Measurements from ENCODE around the gene LYSMD3. TPM values are rescaled to one million over a fixed set of nuclear protein-coding genes. Genes with fewer than 3 reads are reported as not detected.
A peak's percentile ranks its signal among the peaks of the same experiment; 100 is the strongest.

The LYSMD3 gene
- total RNA-seq, 2 donors from 2014 or later: 20.5 to 23.8 TPM

DNA sequence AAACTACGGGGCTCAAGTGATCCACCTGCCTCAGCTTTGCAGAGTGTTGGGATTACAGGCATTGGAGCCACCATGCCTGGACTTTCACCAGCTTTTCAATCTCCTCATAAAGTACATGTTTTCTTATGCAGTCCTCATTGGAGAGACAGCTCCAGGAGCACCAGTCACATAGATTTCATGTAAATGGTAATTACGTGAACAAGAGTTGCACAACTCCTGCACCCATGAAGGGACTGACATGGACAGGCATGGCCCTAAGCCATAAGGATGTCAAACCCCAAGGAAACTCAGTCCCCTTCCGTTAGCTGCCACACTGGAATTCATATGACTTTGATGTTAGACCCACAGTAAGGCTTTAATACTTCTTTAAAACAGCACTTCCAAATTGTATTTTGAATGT lies 21.6 kb upstream of the LYSMD3 start:
- no peak for ATAC-seq
- no peak for DNase-seq
- intact Hi-C loops (cut with DNase I, micrococcal nuclease): no loop called here

DNA sequence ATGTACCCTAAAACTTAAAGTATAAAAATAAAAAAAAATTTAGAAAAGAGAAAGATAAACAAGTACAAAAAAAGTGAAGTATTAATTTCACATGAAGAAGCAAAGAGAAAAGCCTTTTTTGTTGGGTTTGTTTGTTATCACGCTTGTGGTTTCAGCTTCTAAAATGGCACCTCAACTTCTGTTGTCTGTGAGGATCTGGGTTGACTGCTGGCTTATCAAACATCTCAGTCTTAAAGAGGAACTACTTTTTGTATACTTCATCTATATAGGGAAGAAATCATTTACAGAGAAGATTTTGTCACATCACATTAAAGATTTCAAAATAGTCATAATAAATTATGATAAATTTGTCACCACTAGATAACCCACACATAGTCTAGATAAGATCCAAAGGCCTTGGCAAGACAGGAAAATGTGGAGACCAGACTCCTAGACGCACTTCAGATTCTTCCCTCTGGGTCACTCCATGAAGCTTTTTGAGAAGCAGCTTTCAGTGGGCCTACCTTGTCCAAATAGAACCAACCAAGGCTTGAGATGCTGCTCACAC lies 20.4 kb upstream of the LYSMD3 start:
- intact Hi-C loops (cut with DNase I, micrococcal nuclease): no loop called here
- DNase-seq: no peak
- ATAC-seq: no peak

DNA sequence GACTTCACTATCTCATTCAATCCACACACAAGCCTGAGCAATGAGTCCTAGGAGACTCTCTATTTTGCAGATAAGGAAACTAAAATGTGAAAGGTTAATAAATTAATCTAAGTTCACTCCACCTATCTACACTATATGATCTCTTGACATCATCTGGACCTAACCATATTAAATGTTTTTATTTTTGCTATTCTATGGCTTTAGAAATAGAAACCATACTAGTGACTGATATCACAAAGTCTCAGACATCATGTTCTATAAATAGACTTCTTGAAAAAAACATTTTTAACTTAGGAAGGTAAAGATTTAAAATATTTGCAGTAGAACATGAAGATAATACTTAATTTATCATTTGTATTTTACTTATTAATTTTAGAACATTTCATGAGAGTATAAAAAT lies 19.8 kb upstream of the LYSMD3 start:
- no peak for DNase-seq
- ATAC-seq: no peak
- intact Hi-C loops (cut with DNase I, micrococcal nuclease): no loop called here

DNA sequence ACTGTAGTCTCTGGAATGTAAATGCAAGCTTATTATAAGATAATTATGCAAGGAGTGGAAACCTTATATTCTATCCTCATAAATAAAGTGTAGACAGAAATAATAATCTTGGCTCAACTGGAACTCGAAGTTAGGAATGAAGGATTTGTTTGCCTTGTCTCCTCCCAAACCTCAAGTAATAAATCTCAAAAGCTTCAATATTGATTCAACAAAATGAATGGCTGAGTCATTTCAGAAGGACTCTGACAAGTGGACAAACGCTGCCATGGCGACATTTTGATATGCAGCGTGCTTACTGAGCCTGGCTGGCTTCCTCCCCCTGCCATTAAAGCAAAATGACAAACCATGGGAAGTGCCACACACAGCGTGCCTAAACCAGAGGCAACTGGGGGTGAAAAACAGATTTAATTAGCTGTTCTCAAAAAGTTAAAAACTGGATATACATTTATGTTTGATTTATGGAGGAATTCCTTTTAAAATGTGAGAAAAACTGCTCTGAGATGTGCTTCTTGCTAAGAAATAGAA lies 18.7 kb upstream of the LYSMD3 start:
- ATAC-seq: peak; percentile 99
- DNase-seq: peak; percentile 73 to 80
- intact Hi-C loops (cut with DNase I, micrococcal nuclease): no loop called here

DNA sequence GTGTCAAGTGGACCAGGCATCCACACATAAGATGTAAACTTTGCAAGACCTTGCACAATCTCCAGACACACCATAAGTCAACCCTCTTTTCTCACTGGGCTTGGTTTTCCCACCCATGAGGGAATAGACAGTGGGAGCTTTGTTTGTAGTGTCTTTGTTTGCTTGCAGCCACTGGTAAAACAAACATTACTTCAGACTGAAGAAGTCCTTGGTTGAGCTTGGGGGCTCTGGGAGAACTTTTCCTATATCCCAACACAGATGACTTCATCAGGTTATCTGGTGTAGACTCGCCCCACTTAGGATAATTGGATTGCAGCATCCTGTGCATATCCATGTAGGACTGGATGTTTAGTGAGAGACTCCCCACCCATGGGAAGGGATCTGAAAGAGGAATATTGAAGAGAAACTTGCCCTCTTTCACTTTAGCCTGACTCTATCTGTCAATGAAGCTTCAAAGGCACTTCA lies 17.7 kb upstream of the LYSMD3 start:
- no peak for DNase-seq
- intact Hi-C loops (cut with DNase I, micrococcal nuclease): no loop called here
- no peak for ATAC-seq

DNA sequence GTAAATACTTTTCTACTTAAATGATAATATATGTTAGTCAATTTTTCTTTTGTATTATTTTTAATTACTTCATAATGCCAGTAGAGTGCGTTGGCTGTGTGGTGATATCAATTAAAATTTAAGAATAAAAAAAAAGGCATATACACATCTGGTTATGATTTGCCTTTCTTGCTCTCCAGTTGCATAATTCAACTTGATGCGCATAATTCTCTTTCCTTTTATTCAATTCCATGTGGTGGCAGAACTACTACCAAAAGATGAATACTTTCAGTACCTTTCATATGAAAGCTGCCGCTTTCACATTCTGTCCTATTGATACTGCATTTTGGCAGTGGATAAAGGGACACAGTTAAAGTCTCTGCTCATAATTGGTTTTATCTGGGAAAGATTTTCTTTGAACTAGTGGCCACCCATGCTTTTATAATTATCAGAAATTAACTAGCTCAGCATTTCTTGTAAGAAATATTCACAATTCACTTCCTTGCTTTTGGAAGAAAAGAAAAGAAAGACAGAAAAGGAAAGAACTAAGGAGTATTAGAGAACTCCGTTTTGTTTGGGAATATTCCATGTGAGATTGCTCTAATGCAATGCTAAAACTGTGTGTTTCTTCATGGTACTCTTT lies 16.9 kb upstream of the LYSMD3 start:
- ATAC-seq (no peak), DNase-seq (no peak)
- intact Hi-C loops (cut with DNase I, micrococcal nuclease): no loop called here

DNA sequence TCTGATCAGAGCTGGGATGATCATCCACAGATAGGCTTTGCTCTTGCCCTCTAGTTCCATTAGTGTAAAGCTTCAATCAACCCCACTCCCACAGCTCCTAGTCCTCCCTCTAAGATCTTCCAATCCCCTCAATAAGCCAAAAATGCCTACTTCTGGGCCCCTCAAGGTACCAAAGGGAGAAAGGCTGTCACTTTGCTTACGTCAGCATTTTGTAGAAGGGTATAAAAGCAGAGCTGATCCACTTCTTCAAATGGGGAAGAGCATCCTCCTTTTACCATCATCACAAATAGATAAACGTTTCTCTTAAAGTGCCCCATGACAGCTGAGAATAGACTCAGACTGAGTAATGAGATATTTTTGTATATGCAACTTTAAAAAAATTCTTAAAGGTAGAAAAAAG lies 16.1 kb upstream of the LYSMD3 start:
- intact Hi-C loops (cut with DNase I, micrococcal nuclease): no loop called here
- no peak for ATAC-seq

DNA sequence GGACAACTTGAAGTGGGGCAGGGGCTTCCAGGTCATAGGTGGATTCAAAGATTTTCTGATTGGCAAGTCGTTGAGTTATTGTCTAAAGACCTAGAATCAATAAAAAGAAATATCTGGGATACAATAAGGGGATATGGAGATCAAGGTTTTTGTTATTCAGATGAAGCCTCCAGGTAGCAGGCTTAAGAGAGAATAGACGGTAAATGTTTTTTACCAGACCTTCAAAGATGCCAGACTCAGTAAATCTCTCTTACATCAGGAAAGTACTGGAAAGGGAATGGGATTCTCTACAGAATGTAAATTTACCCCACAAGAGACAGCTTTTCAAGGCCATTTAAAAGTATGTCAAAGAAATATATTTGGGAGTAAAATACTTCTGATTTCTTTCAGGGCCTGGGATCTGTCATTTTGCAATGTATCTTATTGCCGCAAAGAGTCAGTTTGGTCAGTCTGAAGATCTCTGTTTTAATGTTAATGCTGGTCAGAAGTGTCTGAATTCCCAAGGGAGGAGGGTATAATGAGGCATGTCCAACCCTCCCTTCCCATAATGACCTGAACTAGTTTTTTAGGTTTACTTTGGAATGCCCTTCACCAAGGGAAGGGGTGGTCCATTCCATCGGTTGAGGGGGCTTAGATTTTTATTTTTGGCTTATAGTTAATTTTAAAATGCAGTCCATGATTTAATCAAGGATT lies 13.6 kb upstream of the LYSMD3 start:
- DNase-seq: no peak
- intact Hi-C loops (cut with DNase I, micrococcal nuclease): no loop called here
- ATAC-seq: no peak

More for the DNA sequence above, 16.1 kb upstream of the LYSMD3 start:
- DNase-seq: no peak

DNA sequence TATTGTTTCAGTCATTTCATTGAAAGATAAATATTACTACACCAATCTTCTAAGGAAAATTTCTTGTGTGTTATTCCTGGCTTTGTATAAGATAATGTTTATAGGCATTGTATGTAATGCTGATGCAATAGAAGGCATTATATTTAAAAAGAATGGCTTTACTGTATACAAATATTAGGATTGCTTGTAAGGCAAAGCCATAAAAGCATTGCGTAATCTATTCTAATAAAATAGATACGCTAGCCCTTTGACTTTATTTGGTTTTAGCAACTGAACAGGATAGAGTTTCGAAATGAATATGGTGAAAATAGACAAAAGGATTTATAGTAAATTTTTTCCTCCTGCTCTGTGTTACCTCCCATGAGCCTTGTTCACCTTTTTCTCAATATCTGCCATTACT lies 5.5 kb upstream of the LYSMD3 start:
- intact Hi-C loops (cut with DNase I, micrococcal nuclease): loop anchor here in 1 of 2 donors (10.0 kb wide), 1 partner anchor 120 kb away; no protein-coding TSS in a partner anchor
- peak; percentile 41 for ATAC-seq
- no peak for DNase-seq

DNA sequence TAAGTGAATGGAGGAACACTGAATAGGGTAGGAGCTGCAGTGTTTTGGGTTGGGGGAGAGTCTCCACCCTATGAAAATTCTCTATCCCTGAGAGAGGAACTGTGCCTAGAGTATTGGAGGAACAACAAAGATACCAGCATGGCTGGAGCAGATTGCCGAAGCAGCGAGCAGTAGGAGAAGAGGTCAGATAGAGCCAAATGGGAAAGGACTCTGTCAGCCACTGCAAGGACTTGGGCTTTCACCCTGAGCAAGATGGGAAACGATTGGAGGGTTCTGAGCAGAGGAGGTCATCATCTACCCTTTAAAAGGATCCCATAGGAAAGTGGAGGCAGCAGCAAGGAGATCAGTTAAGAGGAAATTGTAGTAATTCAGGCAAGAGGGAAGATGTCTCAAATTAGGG lies 4.4 kb upstream of the LYSMD3 start:
- intact Hi-C loops (cut with DNase I, micrococcal nuclease): loop anchor here in 1 of 2 donors (10.0 kb wide), 1 partner anchor 119 kb away; no protein-coding TSS in a partner anchor
- no peak for DNase-seq
- ATAC-seq: no peak

DNA sequence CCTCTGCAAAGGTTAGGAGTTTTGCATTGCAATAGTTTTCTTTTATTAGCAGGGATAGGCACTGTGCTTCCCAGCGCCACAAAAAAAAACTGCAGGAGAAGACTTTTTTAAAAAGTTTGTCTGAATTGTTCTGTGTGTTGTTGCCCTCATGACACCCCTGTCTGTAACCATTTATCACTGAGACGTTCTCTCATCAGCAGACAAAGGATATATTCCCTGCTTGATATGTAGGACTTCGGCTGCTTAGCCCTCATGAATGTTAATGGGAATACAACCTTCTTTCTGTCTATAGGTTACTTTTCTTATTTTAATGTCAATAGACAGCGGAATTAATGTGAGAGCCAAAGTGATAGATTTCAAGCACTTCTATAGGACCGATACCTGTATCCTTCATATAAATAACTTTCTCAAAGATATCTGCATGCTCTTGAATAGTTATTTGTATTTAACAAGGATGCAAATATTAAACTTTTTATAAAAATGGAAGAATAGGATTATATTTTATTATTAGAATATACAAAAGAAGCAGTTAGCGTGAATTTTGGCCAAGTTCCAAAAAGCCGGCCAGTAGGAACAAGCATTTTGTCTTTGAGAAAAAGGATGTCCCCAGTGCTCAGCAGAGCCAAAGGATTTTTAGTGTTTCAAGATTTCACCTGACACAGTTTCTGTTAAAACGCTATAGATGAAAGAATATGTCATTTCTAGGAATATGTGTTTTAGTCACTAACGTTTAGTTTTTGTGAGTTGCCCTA lies 1.5 kb upstream of the LYSMD3 start:
- ATAC-seq: no peak
- intact Hi-C loops (cut with DNase I, micrococcal nuclease): loop anchor here in 1 of 2 donors (10.0 kb wide), 1 partner anchor 116 kb away; no protein-coding TSS in a partner anchor
- DNase-seq: no peak

DNA sequence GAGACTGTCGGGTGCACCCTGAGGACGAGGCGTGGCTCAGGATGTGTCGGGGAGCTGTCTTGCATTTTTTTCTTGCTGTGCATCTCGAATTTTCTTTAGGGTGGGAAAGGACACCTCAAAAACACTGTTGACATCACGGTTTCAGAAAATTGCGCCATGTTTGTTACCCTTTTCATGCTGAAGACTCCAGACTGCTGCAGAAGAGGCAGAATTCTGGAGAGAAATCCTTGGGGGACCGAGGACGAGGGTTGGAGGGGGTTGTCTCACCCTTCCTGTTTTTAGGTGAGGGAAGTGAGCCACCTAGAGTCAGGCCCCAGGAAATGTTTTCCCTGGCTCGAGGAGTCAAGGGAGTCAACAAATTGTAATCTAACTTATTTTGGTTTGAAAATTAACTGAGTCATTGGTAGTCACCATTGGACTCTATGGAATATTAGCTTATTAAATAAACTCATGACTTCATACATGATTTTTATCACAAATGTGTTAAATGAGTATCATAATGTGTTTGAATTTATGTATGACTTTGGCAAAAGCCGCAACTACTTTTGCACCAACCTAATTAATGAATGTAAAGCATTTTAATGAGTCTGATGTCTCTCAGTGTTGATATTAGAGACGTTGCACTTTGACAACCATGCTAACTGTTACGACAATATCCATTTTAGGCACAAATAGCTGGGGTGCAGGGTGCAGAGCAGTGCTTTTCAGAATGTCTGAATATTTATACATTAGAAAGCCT lies 724 bp upstream of the LYSMD3 start:
- peak; percentile 63 for ATAC-seq
- intact Hi-C loops (cut with DNase I, micrococcal nuclease): loop anchor here in 1 of 2 donors (10.0 kb wide), 2 partner anchors 55 to 115 kb away; partner anchors contain the start of genes MBLAC2 and POLR3G
- DNase-seq: peak; percentile 65 to 69

DNA sequence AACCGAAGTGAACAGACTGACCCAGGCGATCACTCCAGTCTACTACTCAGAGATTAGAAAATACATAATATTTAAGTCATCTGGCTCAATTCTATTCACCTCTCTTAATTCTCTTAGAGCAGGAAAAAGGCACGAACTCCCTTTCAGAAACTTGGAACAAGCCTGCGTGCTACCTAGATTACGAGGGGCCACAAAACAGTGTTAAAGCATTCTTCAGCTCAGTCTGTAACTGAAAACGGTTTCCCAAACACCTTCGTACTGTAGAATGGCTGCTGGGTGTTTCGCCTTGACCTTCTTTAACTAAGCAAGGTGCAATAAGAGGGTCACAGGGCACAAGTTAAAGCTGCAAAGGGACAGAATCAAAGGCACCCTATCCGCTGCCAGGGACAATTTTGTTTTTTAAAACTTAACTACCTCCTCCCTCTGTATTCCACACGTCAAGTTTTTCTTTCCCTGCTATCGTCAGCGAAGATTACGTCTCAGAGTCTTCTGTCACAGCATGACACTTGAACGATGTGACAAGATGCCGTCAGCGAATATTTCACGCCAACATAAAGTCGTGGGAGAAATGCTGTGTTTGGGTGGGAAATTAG lies 687 bp downstream of the LYSMD3 start:
- peak; percentile 7 for ATAC-seq
- intact Hi-C loops (cut with DNase I, micrococcal nuclease): loop anchor here in 1 of 2 donors (10.0 kb wide), 1 partner anchor 54 kb away; the partner anchor contains the start of genes MBLAC2 and POLR3G

DNA sequence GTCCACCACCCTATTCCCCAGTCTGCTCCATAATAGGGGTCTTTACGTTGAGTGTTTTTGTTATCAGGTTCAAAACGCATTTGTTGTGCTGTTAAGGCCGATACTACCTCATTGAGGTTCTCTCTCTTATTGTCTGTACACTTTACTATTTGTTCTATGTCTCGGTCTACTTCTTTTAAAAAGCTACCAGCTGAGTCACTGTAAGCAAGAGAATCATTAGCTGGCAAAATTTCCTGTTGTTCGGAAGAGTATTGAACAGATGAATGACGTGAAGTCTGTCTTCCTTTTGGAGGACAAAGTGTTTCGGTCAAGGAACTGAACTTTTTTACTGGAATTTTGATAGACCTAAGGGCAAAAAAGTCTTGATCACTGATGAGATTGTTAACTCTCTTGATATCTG lies 10.3 kb downstream of the LYSMD3 start:
- ATAC-seq (no peak), DNase-seq (no peak)
- intact Hi-C loops (cut with DNase I, micrococcal nuclease): no loop called here

More for the DNA sequence above, 687 bp downstream of the LYSMD3 start:
- peak in 1 of 2 donors; percentile 11 for DNase-seq

DNA sequence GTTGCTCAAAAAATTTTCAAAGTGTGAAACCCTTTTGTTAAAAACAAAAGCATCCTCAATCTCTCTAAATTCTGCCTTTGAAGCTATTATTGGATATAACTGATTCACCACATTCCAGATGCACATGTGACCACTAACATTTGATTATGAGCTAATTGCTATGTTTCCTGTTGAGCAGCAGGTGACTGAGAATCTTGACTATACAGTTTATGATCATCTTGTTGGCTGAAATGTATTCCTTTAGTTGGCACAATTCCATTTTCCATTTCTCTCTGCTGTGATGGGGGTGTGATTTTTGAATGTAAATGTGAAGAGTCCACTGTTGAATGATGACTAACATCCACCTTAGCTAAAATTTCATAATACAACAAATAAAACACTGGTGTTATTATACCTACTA lies 10.7 kb downstream of the LYSMD3 start:
- DNase-seq (no peak), ATAC-seq (no peak)
- intact Hi-C loops (cut with DNase I, micrococcal nuclease): no loop called here

DNA sequence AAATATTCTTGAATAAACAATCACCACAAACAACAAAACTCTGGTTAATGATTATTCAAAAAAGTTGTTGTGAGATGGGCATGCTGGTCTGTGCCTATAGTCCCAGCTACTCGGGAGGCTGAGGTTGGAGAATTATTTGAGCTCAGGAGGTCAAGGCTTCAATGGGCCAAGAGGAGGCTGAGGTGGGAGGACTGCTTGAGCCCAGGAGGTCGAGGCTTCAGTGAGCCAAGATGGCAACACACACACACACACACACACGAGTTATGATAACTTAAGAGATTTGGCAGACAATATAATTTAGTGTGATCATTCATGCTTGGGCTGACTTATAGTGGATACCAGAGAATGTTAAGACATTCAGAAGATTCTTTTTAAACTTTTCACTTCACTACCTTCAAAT lies 14.9 kb downstream of the LYSMD3 start:
- ATAC-seq: no peak
- no peak for DNase-seq
- intact Hi-C loops (cut with DNase I, micrococcal nuclease): no loop called here

DNA sequence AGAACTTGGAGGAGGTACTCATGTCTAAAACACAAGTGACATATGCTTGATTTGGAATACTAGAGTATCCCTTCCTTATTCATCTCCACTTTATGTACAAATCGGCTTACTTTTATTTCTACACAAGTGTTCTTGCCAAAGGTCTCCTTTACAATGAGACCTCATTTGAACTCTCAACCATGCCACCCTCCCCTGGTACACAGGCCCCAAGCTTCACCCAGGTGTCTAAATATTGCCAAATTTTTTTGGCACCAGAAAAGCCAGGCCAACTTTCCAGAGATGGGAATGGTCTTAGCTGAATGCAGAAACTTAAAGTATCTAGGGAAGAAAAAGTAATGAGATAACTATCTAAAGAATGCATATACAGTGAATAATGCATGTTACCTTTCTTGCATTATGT lies 18.9 kb downstream of the LYSMD3 start:
- ATAC-seq (no peak), DNase-seq (no peak)
- intact Hi-C loops (cut with DNase I, micrococcal nuclease): no loop called here

DNA sequence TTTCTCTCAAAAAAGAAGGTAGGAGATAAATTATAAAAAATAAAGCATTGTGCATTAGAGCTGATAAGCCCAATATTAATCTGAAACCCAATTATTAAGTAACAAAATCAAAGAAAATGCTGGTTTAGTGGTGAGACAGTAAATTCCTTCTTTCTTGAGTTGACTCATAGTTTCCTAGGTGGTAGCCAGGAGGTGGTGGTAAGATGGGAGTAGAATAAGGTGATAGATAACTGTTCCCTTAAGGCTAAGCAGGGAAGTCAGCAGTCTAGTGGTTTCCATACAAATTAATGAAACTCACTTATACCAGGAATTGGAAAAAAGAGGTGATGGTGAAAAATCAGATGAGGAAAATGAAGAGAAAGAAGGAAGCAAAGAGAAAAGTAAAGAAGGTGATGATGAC lies 23.2 kb downstream of the LYSMD3 start:
- intact Hi-C loops (cut with DNase I, micrococcal nuclease): no loop called here
- no peak for DNase-seq
- no peak for ATAC-seq
